GM12801 (cell line): ENCODE results near the gene PCSK9.

Source experiments
- TF ChIP-seq, protein P1 (sequence below): IDR thresholded peaks from one replicate; pipeline ENCODE4 v1.5.1; 2011; ENCODE audit warnings: control low read depth; ENCODE audit not compliant: insufficient read length; ENCODE audit errors: extremely low read depth

The PCSK9 gene

DNA sequence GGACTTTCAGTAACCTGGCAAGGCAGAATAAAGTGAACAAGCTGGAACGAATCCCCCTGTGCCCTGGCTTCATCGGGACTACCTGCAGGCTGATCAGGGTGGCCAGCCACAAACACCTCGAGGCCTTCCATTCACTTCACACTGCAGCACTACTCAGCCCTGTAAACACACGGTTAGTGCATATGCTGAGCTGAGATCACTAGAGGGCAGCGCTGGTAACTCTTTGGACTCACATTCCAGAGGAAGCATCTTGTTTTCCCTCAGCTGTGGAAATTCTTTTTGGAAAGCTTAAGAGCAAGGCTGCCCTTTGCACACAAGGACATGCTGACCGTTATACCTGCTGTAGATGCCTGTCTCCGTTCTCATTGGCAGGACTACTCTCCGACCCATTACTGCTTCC, 32.1 kb downstream of the PCSK9 start:
- TF ChIP-seq, protein P1, sequence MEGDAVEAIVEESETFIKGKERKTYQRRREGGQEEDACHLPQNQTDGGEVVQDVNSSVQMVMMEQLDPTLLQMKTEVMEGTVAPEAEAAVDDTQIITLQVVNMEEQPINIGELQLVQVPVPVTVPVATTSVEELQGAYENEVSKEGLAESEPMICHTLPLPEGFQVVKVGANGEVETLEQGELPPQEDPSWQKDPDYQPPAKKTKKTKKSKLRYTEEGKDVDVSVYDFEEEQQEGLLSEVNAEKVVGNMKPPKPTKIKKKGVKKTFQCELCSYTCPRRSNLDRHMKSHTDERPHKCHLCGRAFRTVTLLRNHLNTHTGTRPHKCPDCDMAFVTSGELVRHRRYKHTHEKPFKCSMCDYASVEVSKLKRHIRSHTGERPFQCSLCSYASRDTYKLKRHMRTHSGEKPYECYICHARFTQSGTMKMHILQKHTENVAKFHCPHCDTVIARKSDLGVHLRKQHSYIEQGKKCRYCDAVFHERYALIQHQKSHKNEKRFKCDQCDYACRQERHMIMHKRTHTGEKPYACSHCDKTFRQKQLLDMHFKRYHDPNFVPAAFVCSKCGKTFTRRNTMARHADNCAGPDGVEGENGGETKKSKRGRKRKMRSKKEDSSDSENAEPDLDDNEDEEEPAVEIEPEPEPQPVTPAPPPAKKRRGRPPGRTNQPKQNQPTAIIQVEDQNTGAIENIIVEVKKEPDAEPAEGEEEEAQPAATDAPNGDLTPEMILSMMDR = no peak

GRCh38 chr1:55073187-55073916, 34.0 kb downstream of the PCSK9 start:
- TF ChIP-seq, protein P1 = no peak

- TF ChIP-seq, protein P1 = no peak
Measured at GRCh38 chr1:55074455-55074854, 35.1 kb downstream of the PCSK9 start.

DNA sequence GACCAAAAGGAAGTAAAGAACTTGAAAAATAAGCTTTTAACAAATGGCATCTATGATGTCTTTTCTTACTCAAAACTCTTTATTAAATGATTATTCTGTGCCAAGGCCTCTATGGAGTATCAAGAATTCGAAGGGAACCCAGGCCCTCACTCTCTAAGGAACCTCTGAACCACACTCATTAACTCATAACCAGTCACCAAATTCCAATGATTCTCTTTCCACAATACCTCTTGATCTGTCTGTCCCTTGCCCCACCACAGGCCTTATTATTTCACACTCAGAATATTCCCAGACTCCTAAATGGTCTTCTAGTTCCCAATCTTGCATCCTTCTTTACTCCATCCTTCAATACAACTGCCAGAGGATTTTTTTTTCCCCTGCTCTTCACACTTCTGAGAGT, 37.0 kb downstream of the PCSK9 start:
- TF ChIP-seq, protein P1 = no peak

DNA sequence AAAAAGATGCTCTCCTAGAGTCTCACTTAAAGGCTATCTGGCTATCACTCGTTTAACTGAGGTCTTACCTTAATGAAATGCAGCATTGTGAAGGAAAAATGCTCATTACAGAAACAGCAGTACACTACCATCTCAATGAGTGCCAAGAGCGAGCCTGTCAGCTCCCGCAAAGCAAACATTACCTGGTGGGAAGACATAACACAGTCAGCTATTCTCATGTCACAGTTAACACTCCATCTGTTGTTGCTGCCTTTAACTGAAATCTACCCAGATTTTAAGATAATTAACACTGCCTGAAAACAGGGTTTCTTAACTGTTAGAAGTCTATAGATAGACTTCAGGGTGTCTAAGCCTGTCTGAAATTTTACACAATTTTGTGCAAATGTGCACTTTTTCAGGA, 39.1 kb downstream of the PCSK9 start:
- TF ChIP-seq, protein P1 = no peak

DNA sequence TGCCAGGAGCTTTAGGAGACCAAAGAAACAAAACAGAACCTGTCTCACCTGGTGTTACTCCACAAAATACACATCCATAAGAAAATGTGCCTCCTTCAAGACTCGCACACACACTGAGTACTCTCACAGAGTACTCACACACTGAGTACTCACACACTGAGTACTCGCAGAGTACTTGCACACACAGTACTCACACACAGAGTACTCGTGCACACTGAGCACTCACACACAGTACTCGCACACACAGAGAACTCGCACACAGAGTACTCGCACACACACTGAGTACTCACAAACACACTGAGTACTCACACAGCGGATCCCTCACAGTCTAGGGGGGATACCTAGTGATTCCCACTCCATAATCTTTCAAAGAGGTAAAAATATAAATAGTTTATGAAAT, 40.3 kb downstream of the PCSK9 start:
- TF ChIP-seq, protein P1 = no peak

DNA sequence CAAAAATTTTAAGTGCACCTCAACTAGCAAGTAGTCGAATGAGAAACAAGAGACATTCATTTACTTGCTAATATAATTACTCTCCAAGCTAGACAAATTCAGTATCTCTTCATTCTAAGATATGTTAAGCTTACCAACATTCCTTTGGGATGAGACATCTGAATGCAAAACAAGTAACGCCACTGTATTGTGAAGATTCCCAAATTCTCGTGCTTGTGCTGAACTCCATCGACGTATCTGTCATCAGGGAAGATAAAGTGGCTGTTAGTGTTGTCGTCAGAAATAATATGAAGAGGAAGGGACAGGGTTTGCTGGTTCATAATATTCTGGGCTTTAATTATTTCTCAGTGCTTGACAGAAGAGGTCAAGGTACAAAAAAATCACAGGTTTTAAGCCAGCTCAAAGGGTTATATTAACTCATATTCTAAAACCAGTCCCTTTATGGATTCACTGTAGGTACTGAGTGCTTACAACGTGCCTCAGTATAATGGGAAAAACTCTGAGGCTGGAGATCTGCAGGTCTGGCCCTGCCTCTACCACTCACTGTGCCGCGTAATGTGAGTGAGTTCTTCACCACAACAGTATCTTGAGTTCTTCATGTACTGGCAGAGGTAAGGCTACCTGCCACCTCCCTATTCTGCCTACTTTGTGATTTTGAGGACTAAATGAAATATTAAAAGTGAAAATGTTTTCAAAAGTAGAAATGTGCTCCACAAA, 42.0 kb downstream of the PCSK9 start:
- TF ChIP-seq, protein P1 = no peak
